MM.1S (cell line): ENCODE data around the gene GPC5.
A peak's percentile ranks its signal among the peaks of the same experiment; 100 is the strongest.

Experiments
- DNase-seq: peaks from one replicate; pipeline ENCODE4 v3.0.0-alpha.2; 2015
- H2AFZ ChIP-seq: fragments of 300-600 bp; sonication (generic); 2 replicates; pipeline ENCODE4 v1.6.0; 2016; ENCODE audit warnings: antibody characterized with exemption, low read length
- H3F3A ChIP-seq: fragments of 300-600 bp; sonication (generic); 2 replicates; pipeline ENCODE4 v1.6.1; 2016; ENCODE audit warnings: mild to moderate bottlenecking, antibody characterized with exemption, low read length, moderate library complexity, mixed read lengths; ENCODE audit not compliant: insufficient read depth
- H3K27ac ChIP-seq: fragments of 300-600 bp; sonication (generic); 2 replicates; pipeline ENCODE4 v1.5.1; 2016; ENCODE audit warnings: mild to moderate bottlenecking, low read length
- H3K27me3 ChIP-seq: fragments of 300-600 bp; sonication (generic); replicated peaks from 2 replicates; pipeline ENCODE4 v1.6.0; 2016; ENCODE audit warnings: low read length; ENCODE audit not compliant: insufficient read depth
- H3K36me3 ChIP-seq: fragments of 300-600 bp; sonication (generic); replicated peaks from 2 replicates; pipeline ENCODE4 v1.6.1; 2016; ENCODE audit warnings: mild to moderate bottlenecking, low read length, mixed read lengths; ENCODE audit not compliant: insufficient read depth
- H3K4me1 ChIP-seq: fragments of 300-600 bp; sonication (generic); 2 replicates; pipeline ENCODE4 v1.6.1; 2016; ENCODE audit warnings: low read length, mixed read lengths
- H3K4me2 ChIP-seq: fragments of 300-600 bp; sonication (generic); 2 replicates; pipeline ENCODE4 v1.6.0; 2016; ENCODE audit warnings: low read depth, low read length
- H3K4me3 ChIP-seq: fragments of 300-600 bp; sonication (generic); 2 replicates; pipeline ENCODE4 v1.5.1; 2016; ENCODE audit warnings: low read length, mixed read lengths
- H3K79me2 ChIP-seq: fragments of 300-600 bp; sonication (generic); 2 replicates; pipeline ENCODE4 v1.6.1; 2016; ENCODE audit warnings: mixed run types, low read length, mixed read lengths
- H3K9ac ChIP-seq: fragments of 300-600 bp; sonication (generic); 2 replicates; pipeline ENCODE4 v1.6.1; 2016; ENCODE audit warnings: low read length, mixed read lengths
- H3K9me2 ChIP-seq: fragments of 300-600 bp; sonication (generic); replicated peaks from 2 replicates; pipeline ENCODE4 v1.6.1; 2016; ENCODE audit warnings: mild to moderate bottlenecking, low read length, mixed read lengths; ENCODE audit not compliant: insufficient read depth
- H3K9me3 ChIP-seq: fragments of 300-600 bp; sonication (generic); replicated peaks from 2 replicates; pipeline ENCODE4 v1.6.1; 2016; ENCODE audit warnings: mild to moderate bottlenecking, low read length, mixed read lengths; ENCODE audit not compliant: insufficient read depth
- H4K20me1 ChIP-seq: fragments of 300-600 bp; sonication (generic); 2 replicates; pipeline ENCODE4 v1.6.1; 2016; ENCODE audit warnings: mild to moderate bottlenecking, low read length, moderate library complexity, mixed read lengths; ENCODE audit not compliant: insufficient read depth
- EZH2 ChIP-seq: fragments of 300-600 bp; sonication (generic); optimal IDR thresholded peaks from 2 replicates; pipeline ENCODE3; 2017; ENCODE audit warnings: low read depth, mild to moderate bottlenecking, antibody characterized with exemption, low read length, mixed read lengths
- EZH2phosphoT487 ChIP-seq: fragments of 300-600 bp; sonication (generic); IDR thresholded peaks from 2 replicates; pipeline ENCODE4 v1.6.1; 2018; ENCODE audit warnings: antibody characterized with exemption, low read length
- TF ChIP-seq, protein P1 (sequence below): fragments of 300-600 bp; sonication (generic); IDR thresholded peaks from 2 replicates; pipeline ENCODE4 v1.5.1; 2016; ENCODE audit warnings: antibody characterized with exemption, low read length, mixed read lengths

The GPC5 gene

DNA sequence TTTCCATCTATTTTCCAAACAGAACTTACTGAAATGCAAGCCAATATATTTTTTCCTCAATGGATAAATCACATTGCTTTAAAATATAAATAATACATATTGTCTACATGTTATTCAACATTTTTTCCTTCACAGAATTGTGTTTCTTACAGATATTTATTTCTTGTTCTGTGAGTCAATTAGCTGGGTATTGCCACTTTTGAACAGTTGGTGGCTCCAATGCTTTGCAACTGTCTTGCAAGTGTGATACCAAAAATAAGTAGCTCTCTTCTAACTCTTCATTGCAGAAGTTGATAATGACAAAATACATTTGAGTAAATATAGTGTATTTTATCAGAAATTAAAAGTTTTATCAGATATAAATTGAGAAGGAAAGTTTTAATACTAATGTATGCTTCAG lies 17.1 kb upstream of the GPC5 start:
- Histone ChIP-seq H3K4me2 (no peak overlapping the region), H3K9me2 (no peaks in the 10 kb centered on the region), H3F3A (no peaks in the 10 kb centered on the region), H4K20me1 (no peaks in the 10 kb centered on the region), H3K27ac (no peak overlapping the region), H2AFZ (no peak overlapping the region), H3K79me2 (no peaks in the 10 kb centered on the region), H3K4me3 (no peak overlapping the region), H3K4me1 (no peaks in the 10 kb centered on the region), H3K9ac (no peak overlapping the region), H3K36me3 (no peaks in the 10 kb centered on the region), H3K27me3 (no peaks in the 10 kb centered on the region), H3K9me3 (no peaks in the 10 kb centered on the region)
- DNase-seq, result peak; percentile 8
- TF ChIP-seq EZH2 (no peak), EZH2phosphoT487 (no peak)
- TF ChIP-seq, protein P1, sequence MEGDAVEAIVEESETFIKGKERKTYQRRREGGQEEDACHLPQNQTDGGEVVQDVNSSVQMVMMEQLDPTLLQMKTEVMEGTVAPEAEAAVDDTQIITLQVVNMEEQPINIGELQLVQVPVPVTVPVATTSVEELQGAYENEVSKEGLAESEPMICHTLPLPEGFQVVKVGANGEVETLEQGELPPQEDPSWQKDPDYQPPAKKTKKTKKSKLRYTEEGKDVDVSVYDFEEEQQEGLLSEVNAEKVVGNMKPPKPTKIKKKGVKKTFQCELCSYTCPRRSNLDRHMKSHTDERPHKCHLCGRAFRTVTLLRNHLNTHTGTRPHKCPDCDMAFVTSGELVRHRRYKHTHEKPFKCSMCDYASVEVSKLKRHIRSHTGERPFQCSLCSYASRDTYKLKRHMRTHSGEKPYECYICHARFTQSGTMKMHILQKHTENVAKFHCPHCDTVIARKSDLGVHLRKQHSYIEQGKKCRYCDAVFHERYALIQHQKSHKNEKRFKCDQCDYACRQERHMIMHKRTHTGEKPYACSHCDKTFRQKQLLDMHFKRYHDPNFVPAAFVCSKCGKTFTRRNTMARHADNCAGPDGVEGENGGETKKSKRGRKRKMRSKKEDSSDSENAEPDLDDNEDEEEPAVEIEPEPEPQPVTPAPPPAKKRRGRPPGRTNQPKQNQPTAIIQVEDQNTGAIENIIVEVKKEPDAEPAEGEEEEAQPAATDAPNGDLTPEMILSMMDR, result no peak; the same call in 1 of the 2 replicates

DNA sequence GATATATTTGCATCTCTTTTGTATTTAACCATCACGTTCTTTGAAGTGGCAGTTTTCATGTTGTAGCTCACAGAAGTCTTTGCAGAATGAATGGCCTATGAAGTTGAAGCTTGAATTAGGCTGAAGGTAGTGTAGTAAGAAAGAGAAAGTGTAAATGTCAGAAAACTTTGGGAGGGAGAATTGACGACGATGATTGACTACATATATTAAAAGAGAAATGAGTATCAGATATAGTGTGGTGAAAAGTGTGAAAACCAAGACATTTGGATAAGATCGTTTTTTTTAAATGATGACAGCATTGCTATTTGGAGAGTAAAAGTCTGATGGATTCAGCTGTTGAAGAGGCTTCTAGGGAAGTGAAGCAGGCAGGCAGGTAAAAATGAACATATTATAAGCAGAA lies 14.6 kb upstream of the GPC5 start:
- H3K9me3 ChIP-seq, result no peaks in the 10 kb centered on the region

GRCh38 chr13:91384896-91385295 lies 13.5 kb upstream of the GPC5 start:
- DNase-seq, result no peak
- H3F3A ChIP-seq, result no peaks in the 10 kb centered on the region

More for the DNA sequence above, 14.6 kb upstream of the GPC5 start:
- Histone ChIP-seq H4K20me1 (no peaks in the 10 kb centered on the region), H3K9ac (no peak overlapping the region), H3K4me3 (no peak overlapping the region), H3K79me2 (no peaks in the 10 kb centered on the region), H3K36me3 (no peaks in the 10 kb centered on the region), H2AFZ (no peak overlapping the region), H3K27ac (no peak overlapping the region), H3K4me1 (no peaks in the 10 kb centered on the region), H3K9me2 (no peaks in the 10 kb centered on the region), H3K4me2 (no peak overlapping the region), H3K27me3 (no peaks in the 10 kb centered on the region), H3F3A (no peaks in the 10 kb centered on the region)
- DNase-seq, result no peak
- TF ChIP-seq EZH2 (no peak), EZH2phosphoT487 (no peak)
- TF ChIP-seq, protein P1, result no peak

More at GRCh38 chr13:91384896-91385295, 13.5 kb upstream of the GPC5 start:
- H3K4me2 ChIP-seq, result no peak overlapping the region
- no peaks in the 10 kb centered on the region for H3K36me3 ChIP-seq
- no peaks in the 10 kb centered on the region for H3K27me3 ChIP-seq
- H3K27ac ChIP-seq, result no peak overlapping the region
- H3K9me3 ChIP-seq, result no peaks in the 10 kb centered on the region
- no peaks in the 10 kb centered on the region for H3K9me2 ChIP-seq
- no peaks in the 10 kb centered on the region for H4K20me1 ChIP-seq
- no peaks in the 10 kb centered on the region for H3K79me2 ChIP-seq
- TF ChIP-seq, protein P1, result no peak
- TF ChIP-seq EZH2, result no peak
- TF ChIP-seq EZH2phosphoT487, result no peak
- H2AFZ ChIP-seq, result no peak overlapping the region
- H3K9ac ChIP-seq, result no peak overlapping the region
- no peaks in the 10 kb centered on the region for H3K4me1 ChIP-seq
- no peak overlapping the region for H3K4me3 ChIP-seq
